GM18868 (cell line): ENCODE measurements around the gene SELENOV.

ENCODE experiments used
- ATAC-seq: cut with Tn5 transposase; IDR thresholded peaks from one replicate; pipeline ENCODE4 v1.9.1; 2021; ENCODE audit warnings: mild to moderate bottlenecking, moderate library complexity; ENCODE audit not compliant: unreplicated experiment

The SELENOV gene

DNA sequence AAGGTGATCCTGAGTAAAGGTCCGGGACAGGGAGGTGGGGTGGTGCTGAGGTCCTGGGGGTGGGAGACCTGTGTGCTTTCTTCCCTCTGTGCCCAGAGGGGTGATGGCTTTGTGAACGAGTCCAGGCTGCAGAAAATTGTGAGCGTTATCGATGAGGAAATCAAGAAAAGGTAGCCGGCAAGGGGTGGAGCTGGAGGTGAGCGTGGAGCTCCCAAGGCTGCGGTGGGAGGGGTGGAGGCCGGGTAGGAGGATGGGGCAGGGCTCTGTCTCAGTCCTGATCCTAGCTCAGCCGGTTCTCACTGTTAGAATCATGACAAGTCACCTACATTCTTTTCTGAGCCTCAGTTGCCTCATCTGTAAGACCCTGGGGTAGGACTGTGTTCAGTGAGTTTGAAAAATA, 4.0 kb downstream of the SELENOV start:
- no peak for ATAC-seq

DNA sequence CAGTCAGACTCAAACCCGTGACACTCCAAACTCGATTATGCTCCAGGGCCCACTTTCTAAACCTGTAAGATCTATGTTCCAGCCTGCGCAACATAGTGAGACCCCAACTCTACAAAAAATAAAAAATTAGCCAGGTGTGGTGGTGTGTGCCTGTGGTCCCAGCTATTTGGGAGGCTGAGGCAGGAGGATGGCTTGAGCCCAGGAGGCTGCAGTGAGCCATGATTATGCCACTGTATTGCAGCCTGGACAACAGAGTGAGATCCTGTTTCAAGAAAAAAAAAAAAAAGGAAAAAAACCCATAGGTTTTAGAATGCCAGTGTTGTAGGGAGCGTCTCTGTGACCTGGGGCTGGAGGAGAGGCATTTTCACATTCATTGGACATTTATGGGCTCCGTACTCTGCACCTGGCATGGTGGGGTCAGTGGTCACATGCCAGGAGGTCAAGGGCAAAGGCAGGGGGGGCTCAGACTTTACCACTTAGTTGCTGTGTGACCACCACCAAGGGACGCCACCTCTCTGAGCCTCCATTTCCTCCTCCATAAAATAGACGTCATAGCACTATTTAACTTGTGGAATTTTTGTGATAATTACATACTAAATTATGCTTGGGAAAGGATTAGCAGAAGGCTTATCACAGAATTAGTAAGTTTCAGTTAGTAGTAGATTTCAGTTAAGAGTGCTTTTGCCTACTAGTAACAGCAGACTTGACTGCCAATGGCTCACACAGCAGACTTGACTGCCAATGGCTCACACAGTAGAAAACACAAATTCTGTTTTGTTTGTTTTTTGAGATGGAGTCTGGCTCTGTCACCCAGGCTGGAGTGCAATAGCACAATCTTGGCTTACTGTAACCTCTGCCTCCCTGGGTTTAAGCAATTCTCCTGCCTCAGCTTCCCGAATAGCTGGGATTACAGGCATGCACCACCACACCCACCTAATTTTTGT, 5.9 kb downstream of the SELENOV start:
- ATAC-seq, result no peak

DNA sequence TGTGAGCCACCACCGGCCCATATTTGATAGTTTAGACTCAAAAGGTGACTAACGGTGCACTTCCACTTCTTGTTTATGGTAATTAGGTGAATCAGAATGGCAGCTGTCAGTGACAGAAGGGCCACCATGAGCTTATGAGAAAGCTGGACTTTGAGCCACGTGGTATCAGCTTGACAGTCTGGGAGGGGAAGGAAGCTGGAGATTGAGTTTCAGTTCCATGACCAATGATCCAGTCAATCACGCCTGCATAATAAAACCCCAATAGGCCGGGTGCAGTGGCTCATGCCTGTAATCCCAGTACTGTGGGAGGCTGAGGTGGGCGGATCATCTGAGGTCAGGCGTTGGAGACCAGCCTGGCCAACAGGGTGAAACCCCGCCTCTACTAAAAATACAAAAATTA, 9.6 kb downstream of the SELENOV start:
- ATAC-seq, result no peak

DNA sequence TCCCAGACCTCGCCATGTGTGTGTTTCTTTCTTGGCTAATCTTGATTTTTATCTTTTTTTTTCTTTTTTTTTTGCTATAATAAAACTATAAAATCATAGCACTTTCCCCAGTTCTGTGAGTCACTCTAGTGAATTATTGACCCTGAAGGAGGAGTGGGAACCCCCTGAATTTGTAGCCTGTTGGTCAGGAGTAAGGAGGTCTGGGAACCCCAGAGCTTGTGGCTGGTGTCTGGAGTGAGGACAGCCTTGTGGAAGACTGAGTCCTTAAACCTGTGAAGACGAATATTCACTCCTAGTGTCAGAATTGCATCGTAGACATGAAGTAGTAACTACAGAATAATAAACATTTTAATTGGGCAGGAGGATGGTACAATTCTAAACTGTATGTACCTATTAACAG, 10.3 kb downstream of the SELENOV start:
- ATAC-seq, result no peak

DNA sequence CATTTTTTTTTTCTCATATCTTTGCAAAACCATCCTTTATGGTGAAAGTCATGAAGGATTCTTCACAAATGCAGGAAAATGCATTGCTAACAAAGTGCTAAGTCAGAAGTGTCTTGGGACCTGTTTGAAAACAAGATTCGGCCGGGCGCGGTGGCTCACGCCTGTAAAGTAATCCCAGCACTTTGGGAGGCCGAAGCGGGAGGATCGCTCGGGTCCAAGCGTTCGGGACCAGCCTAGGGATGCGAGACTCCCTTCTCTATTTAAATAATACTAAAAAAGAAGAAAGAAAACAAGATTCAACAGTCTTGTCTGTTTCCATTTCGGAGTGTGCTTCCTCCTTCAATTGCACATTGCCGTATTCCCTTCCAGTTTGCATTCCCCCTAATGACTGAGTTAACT, 16.9 kb downstream of the SELENOV start:
- no peak for ATAC-seq

DNA sequence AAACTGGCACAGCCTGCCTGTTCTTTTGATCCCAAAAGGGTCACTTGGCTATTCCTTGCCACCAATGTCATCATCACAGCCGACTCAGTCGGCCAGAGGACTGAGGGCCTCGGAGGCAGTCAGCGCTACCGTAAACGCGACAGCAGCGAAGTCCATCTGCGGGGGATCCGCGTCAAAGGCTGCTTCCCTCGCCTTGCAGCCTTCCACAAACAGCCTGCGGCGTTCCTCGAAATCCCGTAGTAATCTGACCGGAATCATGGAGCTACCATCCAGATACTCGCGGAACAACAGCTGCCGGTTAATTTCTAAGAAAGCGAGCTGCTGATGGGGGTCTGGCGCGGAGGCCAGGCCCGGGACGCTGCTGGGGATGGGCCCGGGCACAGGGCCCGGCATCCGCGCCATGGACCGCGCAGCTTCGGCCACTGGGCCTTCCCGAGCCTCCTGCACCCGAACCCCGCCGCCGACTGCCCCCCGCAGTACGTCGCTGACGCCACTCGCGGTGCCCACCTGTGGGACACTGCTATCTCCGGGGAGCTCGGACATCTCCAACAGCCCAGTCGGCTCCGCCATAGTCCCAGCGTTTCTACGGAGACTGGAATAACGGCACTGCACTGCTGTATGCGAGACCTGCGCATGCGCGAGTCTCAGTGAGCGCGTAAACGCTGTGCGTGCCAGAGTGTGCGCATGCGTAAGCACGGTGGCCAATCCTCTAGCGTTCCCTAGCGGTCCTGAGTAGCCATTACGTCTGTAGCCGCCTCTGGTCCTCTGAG, 17.5 kb downstream of the SELENOV start, which contains the start of gene EID2B:
TSS of gene EID2B (minus strand) at position 620 of the 770 bp plus-strand sequence. CDS start at position 570, 50 bp downstream.
- ATAC-seq, result peak; percentile 79

DNA sequence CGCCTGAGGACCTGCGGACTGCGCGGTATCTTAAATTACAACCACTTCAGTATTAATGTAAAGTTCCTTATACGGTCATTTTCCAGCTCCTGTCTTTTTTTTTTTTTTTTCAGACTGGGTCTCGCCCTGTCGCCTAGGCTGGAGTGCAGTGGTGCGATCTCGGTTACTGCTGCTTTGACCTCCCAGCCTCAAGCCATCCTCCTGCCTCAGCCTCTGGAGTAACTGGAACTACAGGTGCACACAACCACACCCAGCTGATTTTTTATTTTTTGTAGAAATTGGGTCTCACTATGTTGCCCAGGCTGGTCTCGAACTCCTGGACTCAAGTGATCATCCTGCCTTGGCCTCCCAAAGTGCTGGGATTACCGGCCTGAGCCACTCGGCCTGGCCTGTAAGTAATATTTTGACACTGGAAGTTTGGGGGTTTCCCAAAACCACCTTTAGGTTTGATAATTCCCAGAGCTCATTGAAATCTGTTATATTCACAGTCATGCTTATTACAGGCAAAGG, 18.1 kb downstream of the SELENOV start:
- no peak for ATAC-seq

DNA sequence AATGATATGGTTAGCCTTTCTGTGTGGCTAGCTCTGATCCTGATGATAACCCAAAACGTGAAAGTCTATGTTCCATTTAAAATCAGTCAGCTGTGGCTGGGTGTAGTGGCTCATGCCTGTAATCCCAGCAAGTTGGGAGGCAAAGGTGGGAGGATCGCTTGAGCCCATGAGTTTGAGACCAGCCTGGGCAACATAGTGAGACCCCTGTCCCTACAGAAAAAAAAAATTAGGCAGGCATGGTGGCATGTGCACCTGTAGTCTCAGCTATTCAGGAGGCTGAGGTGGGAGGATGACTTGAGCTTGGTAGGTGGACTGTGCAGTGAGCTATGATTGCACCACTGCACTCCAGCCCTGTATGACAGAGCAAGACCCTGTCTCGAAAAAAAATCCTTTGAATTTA, 18.9 kb downstream of the SELENOV start:
- no peak for ATAC-seq

DNA sequence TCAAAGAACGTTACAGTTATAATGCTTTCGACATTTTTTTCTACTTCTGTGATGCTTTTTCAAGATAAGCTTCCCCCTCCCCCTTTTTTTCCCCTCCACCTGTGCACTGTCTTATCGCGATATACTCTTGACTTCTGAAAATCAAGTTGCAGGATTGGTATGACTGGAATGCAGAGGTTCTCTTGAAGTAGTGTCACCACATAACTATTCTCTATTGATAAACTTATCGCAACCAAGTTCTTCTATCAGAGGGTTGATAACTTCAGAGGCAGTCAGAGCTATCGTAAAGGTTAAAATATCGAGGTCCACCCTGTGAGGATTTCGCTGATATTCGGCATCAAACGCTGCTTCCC, 24.2 kb downstream of the SELENOV start:
- ATAC-seq, result no peak

DNA sequence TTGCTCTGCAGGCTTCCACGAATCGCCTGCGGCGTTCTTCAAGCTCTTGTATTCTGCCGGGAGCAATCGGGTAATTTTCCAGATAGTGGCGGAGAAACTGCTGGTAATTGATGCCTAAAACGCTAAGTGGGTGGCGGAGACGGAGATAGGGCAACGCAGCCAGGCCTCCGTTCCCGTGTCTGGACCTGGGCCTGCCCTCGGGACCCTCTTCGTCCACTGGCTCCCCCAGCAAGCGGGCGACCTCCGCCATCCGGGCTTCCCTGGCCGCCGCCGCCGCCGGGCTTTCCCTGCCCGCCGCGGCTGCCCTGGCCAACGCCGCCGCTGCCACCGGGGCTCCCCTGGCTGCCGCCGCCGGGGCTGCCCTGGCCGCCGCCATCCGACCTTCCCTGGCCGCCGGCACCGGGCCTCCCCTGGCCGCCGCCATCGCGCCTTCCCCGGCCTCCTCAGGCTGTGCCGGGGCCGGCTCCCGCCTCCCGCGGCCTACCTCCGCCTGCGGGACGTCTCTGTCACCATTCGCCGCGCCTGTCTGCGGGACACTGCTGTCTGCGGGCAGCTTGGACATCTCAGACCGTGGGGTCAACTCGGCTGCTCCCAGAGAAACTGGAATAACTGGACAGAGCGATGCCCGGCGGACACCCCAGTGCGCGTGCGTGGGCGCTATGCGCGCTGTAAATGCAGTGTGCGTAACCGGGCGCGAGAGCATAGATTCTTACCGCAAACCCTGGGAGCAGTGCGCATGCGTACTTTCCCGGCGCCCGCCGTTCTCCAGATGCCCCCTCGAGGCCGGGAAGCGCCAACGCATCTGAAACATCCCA, 24.8 kb downstream of the SELENOV start, which contains the start of gene EID2:
TSS of gene EID2 (minus strand) at position 644 of the 815 bp plus-strand sequence. CDS start at position 562, 82 bp downstream.
- ATAC-seq, result peak; percentile 86

DNA sequence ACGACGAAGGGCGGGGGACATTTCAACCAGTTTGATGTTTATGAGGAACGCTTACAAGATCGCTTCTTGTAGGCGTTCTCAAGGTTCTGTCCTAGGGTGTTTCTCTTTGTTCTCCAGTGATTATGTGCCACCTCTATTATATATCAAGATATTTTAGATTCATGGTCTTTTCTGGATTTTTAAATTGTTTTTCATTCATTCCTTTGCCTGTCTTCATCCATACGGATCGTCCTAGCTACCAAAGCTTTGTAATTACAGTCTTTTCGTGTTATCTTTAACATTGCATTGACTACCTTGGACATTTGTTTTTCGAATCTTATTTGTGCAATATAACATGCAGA, 25.4 kb downstream of the SELENOV start:
- no peak for ATAC-seq

DNA sequence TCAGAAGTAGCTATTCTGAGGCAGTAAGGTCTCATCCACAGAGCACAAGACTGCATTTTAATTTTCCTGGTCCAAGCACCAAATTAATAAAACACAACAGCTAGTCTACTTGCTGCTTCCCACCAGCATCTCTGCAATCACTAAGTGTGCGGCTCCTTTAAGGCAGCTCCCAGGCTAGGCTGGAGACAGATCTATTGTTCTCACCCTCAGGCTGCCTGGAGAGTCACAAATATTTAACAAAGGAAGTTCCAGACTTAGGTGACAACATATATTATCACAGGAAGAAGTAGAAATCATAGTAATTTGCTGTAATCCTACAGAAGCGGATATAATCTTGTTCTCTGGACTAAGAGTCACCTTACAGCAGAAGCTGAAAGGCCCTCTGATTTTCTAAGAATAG, 27.3 kb downstream of the SELENOV start:
- ATAC-seq, result no peak

DNA sequence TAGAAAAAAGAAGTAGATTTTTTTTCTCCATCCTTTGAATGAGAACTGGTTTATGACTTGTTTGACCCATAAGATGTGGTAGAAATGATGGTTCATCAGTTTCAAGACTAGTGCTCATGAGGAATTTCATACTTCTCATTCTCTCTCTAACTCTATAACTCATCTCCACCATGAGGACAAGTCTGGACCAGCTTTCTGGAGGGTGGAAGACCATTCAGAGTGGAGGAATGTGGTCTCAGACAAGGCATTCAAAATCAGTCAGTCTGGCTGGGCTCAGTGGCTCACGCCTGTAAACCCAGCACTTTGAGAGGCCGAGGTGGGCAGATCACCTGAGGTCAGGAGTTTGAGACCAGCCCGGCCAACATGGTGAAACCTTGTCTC, 28.5 kb downstream of the SELENOV start:
- no peak for ATAC-seq

DNA sequence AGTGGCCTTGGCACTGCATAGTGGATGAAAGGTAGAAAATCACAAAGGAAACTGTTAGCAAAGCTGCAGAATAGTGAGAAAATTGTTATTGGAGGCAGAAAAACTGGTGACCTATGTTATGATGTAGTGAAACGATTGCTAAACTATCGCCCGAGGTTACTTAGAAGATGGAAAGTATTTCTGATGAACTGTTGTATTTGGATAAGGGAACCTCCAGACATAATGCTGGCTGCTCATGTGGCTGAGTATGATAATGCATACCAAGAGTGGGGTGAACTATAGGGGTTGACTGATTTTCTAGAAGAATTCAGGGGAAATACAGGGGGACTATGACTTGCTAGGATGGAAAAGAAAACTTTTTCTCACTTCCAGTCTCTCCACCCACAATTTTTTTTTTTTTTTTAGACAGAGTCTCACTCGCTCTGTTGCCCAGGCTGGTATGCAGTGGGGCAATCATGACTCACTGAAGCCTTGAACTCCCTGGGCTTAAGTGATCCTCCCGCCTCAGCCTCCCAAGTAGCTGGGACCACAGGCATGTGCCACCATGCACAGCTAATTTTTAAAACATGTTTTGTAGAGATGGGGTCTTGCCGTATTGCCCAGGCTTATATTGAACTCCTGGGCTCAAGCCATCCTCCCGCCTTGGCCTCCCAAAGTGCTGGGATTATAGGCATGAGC, 29.4 kb downstream of the SELENOV start:
- ATAC-seq, result no peak

DNA sequence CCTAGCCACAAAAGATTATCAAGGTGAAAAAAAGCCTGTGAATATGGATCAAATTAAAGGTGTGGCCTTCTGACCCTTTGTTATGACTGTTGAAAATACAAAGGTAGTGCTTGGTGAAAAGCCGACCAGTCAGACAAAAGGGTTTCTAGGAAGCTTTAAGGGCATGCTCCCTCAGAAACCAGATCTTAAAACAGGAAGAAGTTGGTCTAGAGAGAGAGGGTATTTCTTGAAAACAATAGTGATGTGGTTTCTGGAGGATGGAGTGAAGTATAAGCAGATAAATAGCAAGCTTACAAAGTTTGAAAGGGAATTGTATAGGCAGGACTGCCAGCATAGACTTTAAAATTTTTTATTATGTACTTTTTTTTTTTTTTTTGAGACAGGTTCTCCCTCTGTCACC, 30.0 kb downstream of the SELENOV start:
- no peak for ATAC-seq

DNA sequence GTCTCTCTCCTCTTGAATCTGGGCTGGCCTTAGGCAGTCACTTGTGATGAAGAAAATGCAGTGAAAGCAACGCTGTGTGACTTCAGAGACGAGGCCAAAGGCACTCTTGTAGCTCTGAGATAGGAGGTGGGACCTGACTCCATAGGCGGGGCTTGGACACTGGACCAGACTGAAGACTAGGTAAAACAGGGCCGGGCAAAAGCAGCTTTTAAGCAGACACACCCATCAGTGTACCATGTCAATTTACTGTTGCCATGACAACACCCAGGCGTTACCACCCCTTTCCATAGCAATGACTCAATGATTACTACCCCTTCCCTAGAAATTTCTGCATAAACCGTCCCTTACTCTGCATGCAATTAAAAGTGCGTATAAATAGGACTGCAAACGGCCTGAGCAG, 31.7 kb downstream of the SELENOV start:
- no peak for ATAC-seq

DNA sequence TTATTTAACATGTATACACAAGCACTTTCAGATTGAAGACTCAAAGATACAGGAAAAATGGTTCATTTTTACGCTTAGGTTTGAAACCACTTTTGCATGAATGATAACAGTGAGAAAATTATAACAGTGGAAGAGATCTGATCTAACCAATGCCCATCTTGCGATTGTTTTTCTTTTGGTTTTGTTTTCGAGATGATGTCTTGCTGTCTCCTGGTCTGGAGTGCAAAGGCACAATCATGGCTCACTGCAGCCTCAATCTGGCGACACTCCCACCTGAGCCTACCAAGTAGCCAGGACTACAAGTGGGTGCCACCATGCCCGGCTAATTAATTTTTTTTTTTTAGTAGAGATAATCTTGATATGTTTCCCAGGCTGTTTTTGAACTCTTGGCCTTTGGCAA, 35.3 kb downstream of the SELENOV start:
- ATAC-seq, result no peak

DNA sequence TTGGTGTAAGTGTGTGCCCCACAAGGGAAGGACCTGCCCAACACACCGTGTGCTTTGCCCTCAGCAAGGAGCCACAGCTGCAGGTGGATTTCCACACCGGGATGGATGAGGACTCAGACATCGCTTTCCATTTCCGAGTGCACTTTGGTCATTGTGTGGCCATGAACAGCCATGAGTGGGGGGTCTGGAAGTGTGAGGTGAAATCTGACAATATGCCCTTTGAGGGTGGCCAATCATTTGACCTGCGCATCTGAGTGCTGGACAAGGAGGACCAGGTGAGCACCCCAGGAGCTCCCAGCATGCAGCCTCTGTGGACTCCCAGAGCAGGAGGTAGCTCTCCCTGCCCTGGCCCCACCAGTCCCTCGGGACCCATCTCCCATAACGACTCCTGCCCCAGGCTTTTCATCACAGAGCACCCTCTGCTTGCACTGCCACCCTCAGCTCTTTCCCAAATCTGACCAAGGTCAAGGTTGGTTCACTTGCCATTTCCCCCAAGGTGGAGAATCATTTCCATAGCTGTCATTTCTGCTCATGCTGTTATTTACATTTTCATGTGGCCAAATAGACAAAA, 38.2 kb downstream of the SELENOV start:
- no peak for ATAC-seq

DNA sequence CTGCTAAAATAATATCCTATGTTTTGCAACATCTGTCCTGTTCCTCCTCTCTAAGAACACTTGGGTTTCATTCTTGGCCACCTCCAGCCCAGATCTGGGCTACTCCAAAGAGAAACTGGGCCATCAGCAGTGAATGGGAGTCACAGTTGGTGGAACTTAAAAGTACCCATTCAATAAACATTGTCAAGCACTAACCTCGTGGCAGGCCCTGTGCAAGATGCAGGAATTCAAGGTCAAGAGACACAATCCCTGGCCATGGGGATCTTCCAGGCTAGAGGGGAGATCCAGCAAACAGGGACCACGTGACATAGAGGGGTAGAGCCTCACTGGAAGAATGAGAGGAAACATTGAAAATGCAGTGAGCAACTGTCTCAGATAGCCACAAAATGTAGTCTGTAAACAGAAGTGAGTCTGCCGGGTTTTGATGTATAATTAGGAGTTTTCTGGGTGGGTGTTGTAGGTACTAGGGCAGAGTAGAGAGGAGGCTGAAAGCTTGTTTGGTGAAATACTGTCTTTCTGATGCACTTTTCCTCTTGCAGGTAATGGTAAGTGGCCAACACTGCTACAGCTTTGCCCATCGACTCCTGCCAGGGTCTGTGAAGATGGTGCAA, 39.9 kb downstream of the SELENOV start:
- ATAC-seq, result no peak

DNA sequence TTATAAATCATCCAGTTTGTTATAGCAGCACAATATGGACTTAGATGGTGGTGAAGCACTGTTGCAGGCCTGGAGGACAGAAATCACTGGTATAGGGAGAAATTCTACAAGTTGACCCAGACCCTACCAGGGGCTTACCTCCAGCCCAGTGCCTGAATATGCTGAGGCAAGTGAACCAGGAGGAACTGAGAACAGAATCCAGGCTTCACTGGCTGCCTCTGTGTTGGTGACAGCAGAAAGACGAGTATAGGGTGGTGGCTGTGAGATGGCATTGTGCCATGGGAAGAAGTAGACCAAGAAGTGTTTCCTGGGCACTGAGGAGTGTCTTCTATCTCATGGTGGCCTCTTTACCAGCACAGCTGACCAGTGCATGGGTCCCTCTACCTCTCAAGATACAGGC, 40.9 kb downstream of the SELENOV start:
- no peak for ATAC-seq
